ENCODE data around the gene ADAMTS20.
A peak's percentile ranks its signal among the peaks of the same experiment; 100 is the strongest.

Gene ADAMTS20

DNA sequence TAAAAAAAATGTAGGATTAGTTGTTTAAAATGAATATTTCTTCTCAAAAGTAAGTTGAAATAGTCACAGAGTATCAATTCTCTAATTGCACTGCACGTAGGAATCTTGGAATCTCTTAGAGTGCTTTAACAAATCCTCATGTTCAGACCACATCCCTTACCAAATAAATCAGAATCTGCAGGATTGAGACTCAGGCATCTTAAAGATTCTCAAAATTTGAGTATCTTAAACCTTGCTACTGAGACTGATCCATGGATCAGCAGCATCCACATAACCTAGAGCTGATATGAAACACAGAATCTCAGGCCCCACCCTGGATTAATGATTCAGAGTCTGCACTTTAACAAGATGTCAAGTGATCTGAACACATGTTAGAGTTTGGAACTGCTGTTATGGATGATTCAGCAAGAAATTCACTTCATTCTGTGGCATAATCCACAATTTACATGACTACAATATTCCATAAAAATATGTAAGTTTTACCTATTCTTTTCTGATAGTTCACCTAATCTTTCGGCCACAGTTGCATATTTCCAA lies 58.7 kb downstream of the ADAMTS20 start:
- DNase-seq (ENCODE audit: low read depth in 2 of 2, low spot score in 1 of 2), result no peak

DNA sequence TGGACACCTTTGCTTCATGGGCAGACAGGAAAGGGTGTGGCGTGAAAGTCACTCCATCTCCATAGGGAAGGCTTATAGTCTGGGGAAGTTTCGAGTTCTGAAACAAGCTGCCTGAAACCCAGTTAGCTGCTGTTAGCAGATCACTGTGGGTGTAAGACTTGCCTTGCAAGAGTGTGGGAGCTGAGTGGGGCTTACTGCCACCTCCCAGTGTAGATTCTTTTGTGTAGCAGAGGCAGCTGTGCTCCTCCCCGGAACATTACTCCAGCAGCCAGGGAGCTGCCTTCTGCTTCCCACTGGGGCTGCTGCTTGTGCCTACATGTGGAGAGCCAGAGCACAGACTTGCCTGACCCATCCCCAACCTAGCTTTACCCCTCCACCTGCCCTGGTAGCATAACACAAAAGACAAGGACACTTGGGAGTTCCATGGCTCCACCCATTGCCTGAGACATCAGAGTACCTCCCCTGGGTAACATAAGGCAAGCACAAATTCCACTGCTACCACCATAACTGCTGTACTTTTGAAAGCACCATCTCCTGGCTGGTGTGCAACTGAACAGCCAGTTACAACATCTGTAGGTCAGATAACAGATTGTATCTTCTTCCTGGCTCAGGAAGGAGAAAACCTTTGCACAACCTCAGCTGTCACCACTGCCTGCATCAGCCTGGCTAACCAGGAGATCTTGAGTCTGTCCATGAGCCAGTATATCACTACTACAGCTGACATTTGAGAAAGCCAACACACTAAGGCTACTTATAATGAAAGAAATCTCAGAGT lies 69.5 kb downstream of the ADAMTS20 start:
- no peak for DNase-seq (ENCODE audit: low read depth in 2 of 2, low spot score in 1 of 2)

DNA sequence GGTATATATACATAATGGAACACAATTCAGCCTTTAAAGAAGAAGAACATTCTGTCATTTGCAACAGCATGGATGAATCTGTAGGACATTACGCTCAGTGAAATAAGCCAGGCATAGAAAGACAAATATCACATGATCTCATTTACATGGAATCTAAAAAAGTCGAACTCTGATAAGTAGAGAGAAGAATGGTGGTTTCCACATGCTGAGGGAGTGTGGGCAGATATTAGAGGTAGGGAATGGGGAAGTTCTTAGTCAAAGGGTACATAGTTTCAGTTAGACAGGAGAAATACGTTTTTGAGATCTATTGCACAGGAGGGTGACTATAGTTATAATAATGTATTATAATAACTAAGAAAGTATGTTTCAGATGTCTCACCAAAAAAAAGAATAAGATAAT lies 71.4 kb downstream of the ADAMTS20 start:
- DNase-seq (ENCODE audit: low read depth in 2 of 2, low spot score in 1 of 2), result no peak

DNA sequence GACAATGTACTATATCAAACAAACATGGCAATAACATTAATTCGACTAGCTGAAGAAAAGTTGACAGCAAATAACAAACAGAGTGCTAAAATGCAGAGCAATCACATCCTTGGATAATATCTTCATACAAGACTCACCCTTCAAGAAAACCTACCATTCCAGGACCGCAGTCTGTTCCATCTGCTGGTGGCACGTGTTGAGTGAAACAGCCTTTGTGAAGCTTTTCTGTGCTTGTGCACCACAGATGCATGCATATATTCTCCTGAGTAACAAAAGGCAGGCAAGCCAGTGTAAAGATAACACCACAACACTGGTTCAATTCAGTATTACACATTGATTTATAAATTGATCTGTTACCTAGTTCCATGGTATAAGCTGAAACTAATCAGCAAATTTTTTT lies 89.3 kb downstream of the ADAMTS20 start:
- DNase-seq (ENCODE audit: low read depth in 2 of 2, low spot score in 1 of 2), result no peak

DNA sequence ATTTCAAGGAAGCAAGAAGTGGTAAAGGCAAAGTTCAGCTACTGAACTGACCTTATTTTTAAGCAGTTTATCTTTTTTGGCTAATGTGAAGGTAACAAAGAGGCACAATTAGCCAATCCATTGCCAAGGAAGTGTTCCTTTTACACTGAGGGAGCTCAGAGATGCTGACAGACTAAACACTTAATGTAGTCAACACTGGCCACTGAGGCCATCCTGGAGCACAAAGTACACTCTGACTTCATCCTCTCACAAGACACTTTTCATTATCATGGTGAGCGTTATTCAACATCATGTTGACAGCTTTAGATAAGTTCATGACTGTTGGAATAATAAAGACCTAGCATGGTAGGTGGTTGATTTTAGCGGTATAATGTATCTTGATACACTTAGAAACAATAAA lies 89.9 kb downstream of the ADAMTS20 start:
- DNase-seq (ENCODE audit: low read depth in 2 of 2, low spot score in 1 of 2), result no peak

DNA sequence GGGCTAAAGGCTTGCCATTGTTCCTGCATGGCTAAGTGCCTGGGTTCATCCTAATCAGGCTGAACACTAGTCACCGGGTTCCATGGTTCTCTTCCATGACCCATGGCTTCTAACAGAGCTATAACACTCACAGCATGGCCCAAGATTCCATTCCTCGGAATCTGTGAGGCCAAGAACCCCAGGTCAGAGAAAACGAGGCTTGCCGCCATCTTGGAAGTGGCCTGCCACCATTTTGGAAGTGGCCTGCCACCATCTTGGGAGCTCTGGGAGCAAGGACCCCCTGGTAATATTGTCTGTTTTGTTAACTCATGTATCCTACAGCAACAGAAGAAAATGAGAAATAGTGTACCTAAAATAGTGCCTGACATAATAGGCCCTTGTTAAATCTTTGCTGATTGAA lies 92.7 kb downstream of the ADAMTS20 start:
- DNase-seq (ENCODE audit: low read depth in 2 of 2, low spot score in 1 of 2), result no peak

DNA sequence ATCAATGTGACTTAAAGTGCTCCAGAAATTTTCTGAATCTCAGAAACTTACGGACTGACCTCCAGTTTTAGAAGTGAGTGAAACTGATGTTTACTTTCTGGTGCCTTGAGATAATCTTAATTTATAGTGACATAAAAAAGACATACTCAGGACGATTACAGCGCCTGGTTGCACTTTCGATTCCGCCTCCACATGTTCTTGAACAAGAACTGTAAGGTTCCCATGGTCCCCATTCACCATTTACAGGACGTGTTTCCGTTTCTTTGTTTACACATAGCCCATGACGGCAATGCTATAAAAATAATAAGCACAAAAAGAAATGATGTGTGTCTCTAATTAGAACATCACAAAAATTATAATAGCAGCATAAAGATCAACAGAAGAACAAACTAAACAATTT lies 98.2 kb downstream of the ADAMTS20 start:
- no peak for DNase-seq (ENCODE audit: low read depth in 2 of 2, low spot score in 1 of 2)

DNA sequence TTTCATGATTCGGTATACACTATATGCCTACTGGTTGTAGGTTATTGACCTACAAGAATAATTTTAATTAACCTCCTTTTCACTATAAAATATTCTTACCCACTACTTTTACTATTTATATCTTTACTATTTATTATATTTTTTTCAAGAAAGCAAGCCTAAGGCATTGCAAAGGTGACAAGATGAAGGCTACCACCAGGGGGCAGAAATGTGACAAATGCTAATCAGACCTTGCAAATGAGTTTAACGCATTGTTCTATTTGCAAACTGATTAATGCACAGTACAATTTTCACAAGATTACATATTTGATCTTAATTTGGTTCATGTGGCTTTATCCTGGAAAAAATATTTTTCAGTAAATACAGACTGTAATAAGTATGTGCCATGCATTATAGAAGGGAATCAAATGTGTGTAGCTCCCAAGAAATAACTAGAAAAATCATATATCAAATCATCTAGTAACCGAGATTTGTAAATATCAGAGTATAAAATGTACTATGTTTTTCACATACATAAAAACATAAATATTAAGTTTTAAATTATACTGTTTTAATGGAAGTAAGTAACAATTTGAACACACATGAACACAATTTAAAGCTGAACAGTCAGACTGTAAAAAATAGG lies 107.0 kb downstream of the ADAMTS20 start:
- peak in 1 of 2 donors; percentile 3 for DNase-seq (ENCODE audit: low read depth in 2 of 2, low spot score in 1 of 2)

DNA sequence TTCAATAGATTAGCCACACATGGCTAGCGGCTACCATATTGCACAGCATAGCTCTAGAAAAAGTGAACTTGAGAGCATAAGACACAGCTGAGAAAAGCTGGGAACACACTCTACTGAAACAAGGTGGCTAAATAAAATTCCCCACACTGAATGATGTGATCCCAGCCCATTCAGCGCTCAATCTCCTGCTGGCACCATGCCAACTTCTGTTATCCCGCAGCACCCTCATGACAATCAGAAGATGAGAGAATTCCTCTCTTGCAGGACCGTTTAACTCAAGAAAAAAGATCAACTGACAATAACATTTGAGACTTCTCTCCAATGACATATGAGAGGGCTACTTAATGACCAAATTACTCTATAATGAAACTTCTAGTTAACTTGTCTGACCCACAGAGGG lies 115.4 kb downstream of the ADAMTS20 start:
- no peak for DNase-seq (ENCODE audit: low read depth in 2 of 2, low spot score in 1 of 2)

DNA sequence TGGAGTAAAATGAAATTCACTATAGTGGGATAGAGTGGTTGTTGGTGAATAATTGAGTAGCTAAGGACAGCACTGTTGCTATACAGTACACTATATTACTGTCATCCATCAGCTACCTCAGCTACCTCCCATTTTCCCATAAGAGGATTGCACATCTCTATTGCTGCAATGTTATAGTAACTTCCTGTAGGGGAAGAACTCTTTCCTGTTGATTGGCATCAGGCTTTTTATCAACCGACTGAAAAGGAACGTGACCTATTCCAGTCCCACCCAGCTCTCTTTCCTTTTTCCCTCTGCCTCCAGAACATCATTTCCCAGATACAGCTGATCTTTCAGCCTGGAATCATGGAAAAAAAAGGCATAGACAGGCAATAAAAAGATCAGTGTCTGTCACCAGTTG lies 117.4 kb downstream of the ADAMTS20 start:
- no peak for DNase-seq (ENCODE audit: low read depth in 2 of 2, low spot score in 1 of 2)

DNA sequence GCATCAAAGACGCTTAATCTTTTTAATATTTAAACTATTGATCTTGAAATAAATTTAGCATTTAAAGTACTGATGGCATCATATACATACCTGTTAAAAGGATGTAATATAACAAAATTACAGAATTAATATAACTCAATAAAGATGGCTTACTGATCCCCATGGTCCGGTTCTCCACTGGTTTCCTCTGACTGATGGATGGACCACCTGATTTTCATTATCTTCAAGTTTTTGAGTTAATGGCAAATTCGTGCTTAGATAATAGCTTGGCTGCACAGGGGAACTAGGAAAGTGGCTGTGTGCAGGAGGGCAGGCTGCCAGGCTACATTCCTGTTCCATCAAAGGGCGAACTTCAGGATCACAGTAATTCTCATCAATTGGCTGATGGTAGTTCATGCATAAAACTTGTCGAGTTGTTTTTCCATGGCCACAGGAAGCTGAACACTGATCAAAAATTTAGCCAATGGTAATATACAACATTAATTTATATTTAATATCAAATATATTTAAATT lies 123.9 kb downstream of the ADAMTS20 start:
- no peak for DNase-seq (ENCODE audit: low read depth in 2 of 2, low spot score in 1 of 2)

DNA sequence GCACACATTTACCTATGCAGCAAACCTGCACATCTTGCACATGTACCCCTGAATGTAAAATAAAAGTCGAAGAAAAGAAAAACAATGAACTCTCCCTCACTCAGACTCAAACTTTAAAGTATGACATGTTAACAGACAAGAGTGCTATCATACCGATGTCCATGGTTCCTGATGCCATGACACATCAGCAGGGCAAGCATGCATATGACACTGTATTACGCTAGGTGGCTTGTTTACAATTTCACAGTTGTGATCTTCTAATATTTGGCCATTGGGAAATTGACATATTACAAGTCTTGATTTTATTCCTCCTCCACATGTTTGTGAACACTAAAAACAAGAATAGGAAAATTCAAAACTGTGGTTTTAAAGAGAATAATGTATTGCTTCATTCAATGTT lies 126.6 kb downstream of the ADAMTS20 start:
- DNase-seq (ENCODE audit: low read depth in 2 of 2, low spot score in 1 of 2), result no peak

DNA sequence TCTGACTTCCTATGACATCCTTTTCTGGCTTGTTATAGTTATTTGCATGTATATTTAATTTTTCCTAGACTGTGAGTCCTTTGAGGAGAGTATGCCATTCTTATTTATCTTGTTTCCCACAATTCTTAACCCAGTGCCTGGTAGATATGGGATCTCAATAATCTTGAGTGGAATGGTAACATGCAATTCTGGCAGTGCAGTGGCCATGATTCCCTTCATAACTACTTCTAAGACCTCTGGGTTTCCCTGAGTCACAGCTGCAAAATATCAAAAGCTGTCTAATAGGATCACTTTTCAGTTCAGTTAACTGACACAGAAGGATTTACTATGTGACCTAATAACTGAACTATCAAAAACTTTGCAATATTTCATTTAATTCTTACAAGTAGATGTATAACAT lies 135.0 kb downstream of the ADAMTS20 start:
- DNase-seq (ENCODE audit: low read depth in 2 of 2, low spot score in 1 of 2), result no peak

DNA sequence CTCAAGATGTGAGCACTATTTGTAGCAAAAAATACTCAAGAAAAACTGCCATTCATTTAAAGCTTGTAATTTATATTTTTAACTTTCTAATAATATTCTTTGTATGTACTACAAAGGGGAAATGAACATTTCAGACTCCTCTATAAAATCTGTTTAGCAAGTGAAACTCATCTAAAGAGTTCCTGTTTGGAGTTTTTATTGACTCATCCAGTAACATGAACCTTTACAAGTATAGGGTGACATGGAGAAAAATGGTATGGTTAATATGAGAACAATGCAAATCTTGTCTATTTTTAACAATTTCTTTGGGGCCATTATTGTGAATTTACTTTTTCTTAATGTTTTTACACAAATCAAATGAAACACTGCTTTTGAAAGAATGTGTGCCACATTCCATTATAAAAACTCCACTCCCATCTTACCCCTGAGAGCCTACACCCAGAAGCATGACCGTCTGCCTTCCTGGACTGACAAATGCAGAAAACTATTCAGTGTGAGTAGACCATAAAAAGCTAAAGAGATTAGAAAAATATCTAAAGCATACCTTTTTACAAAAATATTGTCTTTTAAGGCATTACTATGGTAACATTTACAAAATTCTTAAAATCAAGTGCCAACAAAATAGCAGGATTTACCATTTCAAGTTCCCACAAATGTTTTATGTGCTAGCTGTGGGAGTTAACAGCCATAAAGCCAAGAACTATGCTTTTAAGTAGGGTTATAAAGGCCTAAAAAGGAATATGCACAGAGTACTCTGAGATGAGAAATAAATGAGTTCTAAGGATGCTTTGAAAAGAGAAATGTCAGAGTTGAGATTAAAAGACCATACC lies 144.0 kb downstream of the ADAMTS20 start:
- no peak for DNase-seq (ENCODE audit: low read depth in 2 of 2, low spot score in 1 of 2)

DNA sequence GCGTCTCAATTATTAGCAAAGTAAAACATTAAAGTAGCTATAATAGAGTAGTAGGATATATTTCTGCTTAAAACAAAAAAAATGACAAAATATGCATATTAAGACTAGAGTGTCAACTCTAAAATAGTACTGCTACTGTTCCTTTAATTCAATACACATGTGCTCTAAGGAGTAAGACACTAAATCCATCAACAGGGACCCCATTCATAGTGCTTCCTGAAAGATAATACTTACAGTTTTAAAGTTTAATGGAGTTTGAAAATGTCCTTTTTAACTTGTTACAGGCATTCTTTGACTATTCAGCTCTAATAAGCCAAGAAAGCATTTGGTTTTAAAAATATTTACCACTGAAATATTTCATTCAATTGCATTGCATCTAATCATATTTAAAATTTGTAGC lies 145.2 kb downstream of the ADAMTS20 start:
- no peak for DNase-seq (ENCODE audit: low read depth in 2 of 2, low spot score in 1 of 2)

DNA sequence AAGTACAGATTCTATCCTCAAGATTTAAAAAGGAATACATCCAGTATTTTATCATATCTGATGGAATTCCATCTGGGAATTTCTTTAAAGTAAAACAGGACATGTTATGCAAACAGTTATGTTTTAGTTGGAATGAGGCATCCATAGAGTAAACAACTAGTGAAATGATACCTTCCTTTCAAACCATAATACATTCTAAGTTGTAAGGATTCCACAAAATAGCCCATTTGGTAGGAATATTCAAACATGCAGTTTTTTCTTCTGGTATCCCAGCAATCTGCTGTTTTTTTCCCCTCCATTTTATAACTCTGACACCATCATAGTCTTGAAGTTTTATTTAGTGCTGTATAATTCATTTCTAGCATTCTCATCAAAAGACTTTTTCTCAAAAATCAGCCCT lies 149.6 kb downstream of the ADAMTS20 start:
- no peak for DNase-seq (ENCODE audit: low read depth in 2 of 2, low spot score in 1 of 2)

DNA sequence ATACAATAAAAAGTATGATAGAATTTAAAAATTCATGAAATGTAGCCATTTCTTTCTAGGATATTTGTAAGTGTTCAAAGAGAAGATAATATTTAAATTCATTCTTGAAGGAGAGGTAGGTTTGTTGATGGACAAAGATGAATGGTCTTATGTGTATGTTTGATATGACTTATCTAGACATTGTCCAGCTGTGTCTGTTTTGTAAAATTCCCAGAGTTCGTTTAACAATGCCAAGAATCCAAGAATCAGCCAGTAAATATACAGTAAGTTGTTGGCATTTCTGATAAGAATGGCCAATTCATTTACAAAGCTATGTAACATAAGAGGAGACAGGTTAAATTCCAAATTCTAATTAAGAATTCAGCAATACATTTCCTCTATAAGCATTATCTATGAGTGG lies 150.9 kb downstream of the ADAMTS20 start:
- DNase-seq (ENCODE audit: low read depth in 2 of 2, low spot score in 1 of 2), result no peak

DNA sequence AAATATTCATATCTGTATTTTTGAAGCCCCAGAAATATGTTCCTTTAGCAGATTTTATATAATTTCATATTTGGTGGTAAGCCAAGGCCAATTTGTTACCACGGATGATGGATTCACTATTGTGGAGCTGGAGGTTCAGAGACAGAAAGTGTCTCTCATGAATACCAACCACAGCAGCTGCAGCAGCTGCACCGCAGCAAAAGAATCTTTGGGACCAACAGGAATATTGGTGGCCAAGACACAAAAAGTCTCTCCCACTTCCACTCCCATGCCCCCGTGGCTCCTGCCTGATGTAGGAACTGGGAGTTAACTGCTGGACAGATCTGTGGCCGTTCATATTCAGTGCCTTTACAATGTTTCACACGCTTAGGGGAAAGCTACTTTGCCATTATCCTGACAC lies 155.3 kb downstream of the ADAMTS20 start:
- DNase-seq (ENCODE audit: low read depth in 2 of 2, low spot score in 1 of 2), result no peak

DNA sequence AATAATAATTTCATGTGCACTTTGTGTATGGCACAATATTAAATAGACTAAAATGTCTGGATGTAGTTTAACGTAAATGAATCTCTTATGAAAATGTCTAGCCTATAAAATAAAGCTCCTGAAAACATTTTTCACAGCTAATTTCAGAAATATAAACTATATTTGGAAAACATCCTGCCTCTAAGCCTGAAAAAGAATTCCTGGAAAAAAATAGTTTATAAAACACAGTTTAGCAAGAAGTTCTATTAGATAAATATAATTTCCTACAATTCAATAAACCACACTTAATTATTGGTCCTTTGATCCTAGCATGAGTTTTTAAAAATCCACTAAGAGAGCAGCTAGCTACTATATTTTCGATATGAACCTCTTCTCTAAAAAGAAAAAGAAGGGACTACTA lies 159.9 kb downstream of the ADAMTS20 start:
- no peak for DNase-seq (ENCODE audit: low read depth in 2 of 2, low spot score in 1 of 2)

DNA sequence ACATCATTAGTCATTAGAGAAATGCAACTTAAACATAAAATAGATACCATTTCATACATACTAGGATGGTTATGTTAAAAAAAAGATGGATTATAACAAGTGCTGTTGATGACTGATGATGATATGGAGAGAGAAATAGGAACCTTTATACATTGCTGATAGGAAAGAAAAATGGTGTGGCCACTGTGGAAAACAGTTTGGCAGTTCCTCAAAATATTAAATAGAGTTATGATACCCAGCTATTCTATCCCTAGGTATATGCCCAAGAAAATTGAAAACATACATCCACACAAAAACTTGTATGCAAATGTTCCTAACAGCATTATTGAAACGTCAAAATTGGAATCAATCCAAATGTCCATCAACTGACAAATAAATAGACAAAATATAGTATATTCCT lies 170.1 kb downstream of the ADAMTS20 start:
- DNase-seq (ENCODE audit: low read depth in 2 of 2, low spot score in 1 of 2), result no peak

DNA sequence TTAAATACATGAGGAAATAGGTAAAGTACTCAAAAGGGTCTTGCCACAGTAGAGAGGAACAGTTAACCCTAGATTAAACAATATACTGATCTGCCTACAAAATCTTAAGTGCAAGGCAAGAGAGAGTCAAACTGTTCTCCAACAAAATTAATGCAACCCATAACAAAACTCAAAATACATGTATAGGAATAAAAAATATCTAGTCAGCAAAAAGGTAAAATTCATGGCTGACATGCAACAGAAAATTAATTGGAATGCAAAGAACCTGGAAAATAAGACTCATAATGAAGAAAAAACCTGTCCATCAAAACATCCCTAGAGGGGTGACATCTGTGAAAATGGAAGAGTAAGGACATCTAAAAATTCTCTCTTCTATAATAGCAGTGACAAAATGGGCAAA lies 173.6 kb downstream of the ADAMTS20 start:
- DNase-seq (ENCODE audit: low read depth in 2 of 2, low spot score in 1 of 2), result no peak

DNA sequence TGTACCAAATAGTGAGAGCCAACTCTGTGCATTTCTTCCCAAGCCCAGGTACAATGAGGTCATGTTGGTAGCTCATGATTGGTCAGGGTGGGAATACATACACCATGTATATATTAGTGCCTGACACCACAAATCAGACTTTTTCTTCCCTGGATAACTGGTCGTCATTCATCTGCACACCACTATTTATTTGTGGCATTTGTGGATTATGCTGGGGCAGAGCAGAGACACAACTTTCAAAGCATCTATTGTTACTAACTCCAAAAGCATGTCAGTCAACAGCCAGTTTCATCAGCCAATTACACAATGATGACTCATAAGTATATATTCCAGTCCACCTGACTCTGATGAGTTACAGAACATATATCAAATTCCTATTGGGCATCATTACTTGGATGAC lies 181.7 kb downstream of the ADAMTS20 start:
- DNase-seq (ENCODE audit: low read depth in 2 of 2, low spot score in 1 of 2), result no peak
